ENCODE results near the gene PLXNA2.

- TF ChIP-seq CTCF (IDR thresholded peaks at IDR 0.05), result no peak
- TF ChIP-seq POLR2A (IDR thresholded peaks at IDR 0.05), result no peak
- no peak for TF ChIP-seq EP300 (IDR thresholded peaks at IDR 0.05)
Measured at GRCh38 chr1:208292908-208293307, 48.7 kb upstream of the PLXNA2 start.
